ENCODE measurements around the gene ZFPM1.
"Not testable (repeated sequence)": the region's sequence is repeated elsewhere in the genome, so short reads cannot be mapped to it uniquely, and the experiment has no call there.

The ZFPM1 gene

GRCh38 chr16:88484505-88485365 is 31.7 kb downstream of the ZFPM1 start:
- no peak for DNase-seq

GRCh38 chr16:88485366-88485741 is 32.3 kb downstream of the ZFPM1 start:
- DNase-seq: not testable (repeated sequence)

- no peak for DNase-seq
Measured at GRCh38 chr16:88486398-88487123, 33.5 kb downstream of the ZFPM1 start.

- no peak for DNase-seq
Measured at GRCh38 chr16:88487124-88487432, 34.0 kb downstream of the ZFPM1 start.

- DNase-seq: no peak
Measured at GRCh38 chr16:88487920-88488851, 35.1 kb downstream of the ZFPM1 start.

GRCh38 chr16:88489163-88489741 is 36.2 kb downstream of the ZFPM1 start:
- DNase-seq: no peak

GRCh38 chr16:88491001-88491559 is 38.0 kb downstream of the ZFPM1 start:
- DNase-seq: no peak

- no peak for DNase-seq
Measured at GRCh38 chr16:88491560-88492310, 38.7 kb downstream of the ZFPM1 start.

- no peak for DNase-seq
Measured at GRCh38 chr16:88493879-88494278, 40.8 kb downstream of the ZFPM1 start.

- no peak for DNase-seq
Measured at GRCh38 chr16:88494335-88495154, 41.5 kb downstream of the ZFPM1 start.

- DNase-seq: no peak
Measured at GRCh38 chr16:88495268-88495772, 42.2 kb downstream of the ZFPM1 start.

GRCh38 chr16:88497561-88498462 is 44.7 kb downstream of the ZFPM1 start:
- DNase-seq: no peak

GRCh38 chr16:88498576-88499208 is 45.6 kb downstream of the ZFPM1 start:
- DNase-seq: no peak

- no peak for DNase-seq
Measured at GRCh38 chr16:88499292-88499691, 46.2 kb downstream of the ZFPM1 start.

GRCh38 chr16:88499836-88500251 is 46.8 kb downstream of the ZFPM1 start:
- DNase-seq: no peak

- no peak for DNase-seq
Measured at GRCh38 chr16:88500255-88500661, 47.2 kb downstream of the ZFPM1 start.

GRCh38 chr16:88502371-88502770 is 49.3 kb downstream of the ZFPM1 start:
- DNase-seq: no peak

GRCh38 chr16:88502776-88503280 is 49.7 kb downstream of the ZFPM1 start:
- DNase-seq: no peak

GRCh38 chr16:88503374-88503770 is 50.3 kb downstream of the ZFPM1 start:
- no peak for DNase-seq

Measured in activated T-cell treated with anti-CD3 and anti-CD28 coated beads for 4 hours (primary cell).